GM04504 (cell line): Measurements from ENCODE around the gene UBASH3A.
"Not testable (repeated sequence)": the region's sequence is repeated elsewhere in the genome, so short reads cannot be mapped to it uniquely, and the experiment has no call there.

Experiments used
- DNase-seq: peaks from one replicate; pipeline ENCODE4 v3.0.0-alpha.2; 2012; ENCODE audit warnings: low read depth

Gene UBASH3A

DNA sequence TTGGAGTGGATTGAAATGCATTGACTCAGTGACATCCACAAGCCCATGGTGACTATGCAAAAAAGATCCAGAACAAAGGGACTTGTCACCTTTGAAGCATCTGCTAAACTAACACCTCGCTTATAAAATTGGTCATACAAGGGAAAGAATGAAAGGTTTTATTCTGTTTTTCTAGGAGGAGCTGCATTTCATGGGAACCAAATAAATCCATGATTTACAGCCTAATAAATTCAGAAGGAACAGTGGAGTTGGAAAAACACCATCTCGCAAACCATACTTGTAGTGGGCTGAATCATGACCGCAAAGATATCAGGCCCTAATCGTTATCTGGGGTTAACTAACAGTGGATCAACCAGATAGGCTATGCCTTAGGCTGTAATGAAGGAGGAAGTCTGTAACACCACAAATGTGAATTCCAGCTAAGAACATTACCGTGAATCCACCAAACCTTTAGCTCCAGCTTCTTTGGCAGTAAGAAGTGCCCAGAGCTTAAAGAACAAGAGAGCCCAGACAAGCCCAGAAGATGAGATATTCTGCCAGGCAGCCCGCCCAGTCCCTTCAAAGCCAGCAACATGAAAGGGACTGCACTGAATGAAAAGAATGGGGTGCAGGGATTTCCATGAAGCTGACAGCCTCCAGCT, 64.9 kb downstream of the UBASH3A start:
- no peak for DNase-seq

- no peak for DNase-seq
These were observed 65.6 kb downstream of the UBASH3A start for GRCh38 chr21:42469272-42469671.

DNA sequence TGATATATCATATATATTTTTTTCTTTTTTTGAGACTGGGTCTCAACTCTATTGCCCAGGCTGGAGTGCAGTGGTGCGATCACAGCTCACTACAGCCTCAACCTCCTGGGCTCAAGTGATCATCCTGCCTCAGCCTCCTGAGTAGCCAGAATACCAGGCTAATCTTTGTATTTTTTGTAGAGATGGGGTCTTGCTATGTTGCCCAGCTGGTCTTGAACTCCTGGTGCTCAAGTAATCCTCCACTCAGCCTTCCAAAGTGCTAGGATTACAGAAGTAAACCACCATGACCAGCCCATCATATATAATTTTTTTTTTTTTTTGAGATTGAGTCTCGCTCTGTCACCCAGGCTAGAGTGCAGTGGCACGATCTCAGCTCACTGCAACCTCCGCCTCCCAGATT, 66.0 kb downstream of the UBASH3A start:
- DNase-seq: not testable (repeated sequence)

- no peak for DNase-seq
These were observed 67.5 kb downstream of the UBASH3A start for GRCh38 chr21:42471206-42471605.

GRCh38 chr21:42471716-42472330, 68.1 kb downstream of the UBASH3A start:
- no peak for DNase-seq

DNA sequence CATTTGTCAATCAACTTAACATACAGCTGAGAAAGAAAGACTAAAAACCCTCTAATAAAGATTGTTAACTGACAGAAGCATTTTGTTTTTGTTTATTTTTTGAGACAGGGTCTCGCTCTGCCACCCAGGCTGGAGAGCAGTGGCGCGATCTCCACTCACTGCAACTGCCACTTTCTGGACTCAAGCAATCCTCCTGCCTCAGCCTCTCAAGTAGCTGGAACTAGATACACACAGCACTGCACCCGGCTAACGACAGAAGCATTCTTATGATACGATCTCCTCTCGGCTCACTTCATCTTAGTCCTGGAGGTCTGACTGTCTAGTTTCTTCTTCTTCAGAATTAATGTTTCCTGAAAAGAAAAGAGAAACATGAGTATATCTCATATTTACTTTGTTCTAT, 68.8 kb downstream of the UBASH3A start:
- DNase-seq: no peak

DNA sequence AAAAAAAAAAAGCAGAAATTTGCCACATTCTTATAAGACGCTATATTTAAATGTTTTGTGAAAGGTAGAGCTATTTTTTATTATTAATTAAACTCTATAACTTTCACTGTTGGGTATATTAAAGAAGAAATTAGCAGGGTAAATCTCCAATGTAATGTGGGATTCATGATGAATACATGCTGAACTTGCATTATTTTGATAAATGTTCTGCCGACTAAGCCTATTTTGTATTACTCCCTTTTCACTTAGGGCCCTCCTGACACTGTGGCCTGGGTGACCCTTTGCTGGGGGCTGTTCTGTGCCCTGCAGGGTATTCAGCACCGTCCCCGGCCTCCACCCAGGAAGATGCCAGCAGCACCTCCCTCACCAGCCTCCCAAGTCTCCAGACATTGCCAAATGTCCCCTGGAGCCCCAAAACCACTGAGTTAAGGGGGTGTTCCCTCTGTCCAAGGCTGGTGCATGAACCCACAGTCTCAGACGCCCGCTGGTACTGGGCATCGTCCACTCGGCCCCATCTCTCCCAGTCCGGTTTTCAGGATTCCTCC, 69.9 kb downstream of the UBASH3A start:
- no peak for DNase-seq

- DNase-seq: no peak
These were observed 70.5 kb downstream of the UBASH3A start for GRCh38 chr21:42474043-42474831.

DNA sequence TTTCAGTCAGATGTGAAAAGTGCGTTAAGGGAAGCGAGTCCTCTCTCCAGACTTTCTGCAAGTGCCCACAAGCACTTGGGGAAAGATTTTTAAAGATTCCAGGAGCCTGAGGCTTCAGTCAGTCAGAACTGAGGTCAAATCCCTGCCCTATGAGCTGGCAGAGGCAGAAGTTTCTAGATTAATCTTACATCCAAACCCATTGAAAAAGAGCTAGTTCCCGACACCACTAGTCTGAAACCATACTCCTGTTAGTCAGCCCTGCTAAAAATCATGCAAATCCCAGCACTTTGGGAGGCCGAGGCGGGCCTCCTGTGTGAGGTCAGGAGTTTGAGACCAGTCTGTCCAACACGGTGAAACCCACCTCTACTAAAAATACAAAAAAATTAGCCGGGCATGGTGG, 71.3 kb downstream of the UBASH3A start:
- DNase-seq: no peak

DNA sequence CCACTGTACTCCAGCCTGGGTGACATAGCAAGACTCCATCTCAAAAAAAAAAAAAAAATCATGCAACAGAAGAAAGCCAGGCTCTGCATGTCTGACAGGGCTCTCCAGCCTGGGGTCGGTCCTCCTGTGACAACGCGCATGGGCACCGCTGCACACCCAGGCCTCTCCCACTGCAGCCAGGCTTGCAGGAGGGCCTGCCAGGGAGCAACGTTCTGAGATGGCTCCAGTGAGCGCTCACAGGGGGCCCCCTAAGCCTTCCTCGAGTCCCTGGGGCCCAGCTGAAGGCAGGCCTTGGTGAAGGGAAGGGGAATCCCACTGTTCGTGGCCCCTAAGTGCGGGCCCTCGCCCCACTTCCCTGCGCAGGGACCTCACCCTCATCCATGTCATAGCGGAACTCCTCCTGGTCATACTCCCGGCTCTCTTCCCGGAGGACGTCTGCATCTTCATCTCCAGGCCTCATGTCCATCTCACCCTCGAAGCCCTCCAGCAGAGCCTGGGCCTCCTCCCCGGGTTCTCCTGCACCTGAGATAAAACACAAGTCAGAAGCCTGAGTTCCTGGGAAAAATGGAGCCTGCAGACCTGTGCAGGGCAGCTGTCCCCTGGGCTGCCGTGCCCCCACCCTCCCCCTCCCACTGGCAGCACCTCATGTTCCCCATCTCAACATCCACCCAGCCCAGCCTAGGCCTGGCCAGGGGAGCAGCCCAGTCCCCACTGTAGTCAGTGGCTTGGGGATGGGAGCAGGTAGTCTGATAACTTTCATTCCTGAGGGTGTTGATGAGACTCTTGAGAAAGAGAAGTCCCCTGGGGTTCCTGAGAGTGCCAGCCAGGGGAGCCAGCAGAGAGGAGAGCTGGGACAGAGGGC, 72.1 kb downstream of the UBASH3A start:
- no peak for DNase-seq

GRCh38 chr21:42476388-42477331, 73.0 kb downstream of the UBASH3A start:
- no peak for DNase-seq

- DNase-seq: no peak
These were observed 74.8 kb downstream of the UBASH3A start for GRCh38 chr21:42478504-42478903.

- DNase-seq: no peak
These were observed 75.9 kb downstream of the UBASH3A start for GRCh38 chr21:42479582-42479981.

DNA sequence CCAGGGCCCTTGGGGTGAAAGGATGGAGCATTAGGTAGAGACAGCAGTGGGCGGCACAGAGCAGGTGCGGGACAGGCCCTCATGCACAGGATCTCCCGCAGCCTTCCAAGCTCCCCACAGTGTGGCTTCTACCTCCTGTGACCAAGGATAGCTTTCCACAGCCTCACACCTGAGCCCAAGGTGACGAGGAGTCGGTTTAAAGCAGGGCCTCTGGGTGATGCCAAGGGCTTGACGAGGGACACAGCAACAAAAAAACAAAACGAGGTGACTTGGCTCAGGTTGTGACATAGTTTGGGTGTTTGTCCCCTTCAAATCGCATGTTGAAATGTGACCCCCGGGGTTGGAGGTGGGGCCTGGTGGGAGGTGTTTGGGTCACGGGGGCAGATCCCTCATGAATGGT, 77.0 kb downstream of the UBASH3A start:
- no peak for DNase-seq

DNA sequence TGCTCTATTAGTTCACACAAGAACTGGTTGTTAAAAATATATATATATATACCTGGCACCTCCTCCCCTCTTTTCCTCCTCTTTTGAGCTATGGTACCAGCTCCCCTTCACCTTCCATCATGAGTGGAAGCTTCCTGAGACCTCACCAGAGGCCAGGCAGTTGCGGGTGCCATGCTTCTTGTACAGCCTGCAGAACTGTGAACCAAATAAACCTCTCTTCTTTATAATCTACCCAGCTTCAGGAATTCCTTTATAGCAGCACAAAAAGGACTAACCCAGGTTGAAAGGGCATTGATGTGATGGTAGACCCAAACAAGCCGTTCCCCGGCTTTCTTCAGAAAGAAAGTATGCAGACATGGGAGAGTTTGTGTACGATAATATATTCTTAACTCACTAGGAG, 77.5 kb downstream of the UBASH3A start:
- DNase-seq: no peak

- DNase-seq: no peak
These were observed 81.3 kb downstream of the UBASH3A start for GRCh38 chr21:42484966-42485365.

- DNase-seq: no peak
These were observed 82.4 kb downstream of the UBASH3A start for GRCh38 chr21:42486072-42486471.

- no peak for DNase-seq
These were observed 82.8 kb downstream of the UBASH3A start for GRCh38 chr21:42486531-42486930.

GRCh38 chr21:42489006-42489563, 85.4 kb downstream of the UBASH3A start:
- DNase-seq: no peak

- DNase-seq: no peak
These were observed 86.3 kb downstream of the UBASH3A start for GRCh38 chr21:42489991-42490390.

DNA sequence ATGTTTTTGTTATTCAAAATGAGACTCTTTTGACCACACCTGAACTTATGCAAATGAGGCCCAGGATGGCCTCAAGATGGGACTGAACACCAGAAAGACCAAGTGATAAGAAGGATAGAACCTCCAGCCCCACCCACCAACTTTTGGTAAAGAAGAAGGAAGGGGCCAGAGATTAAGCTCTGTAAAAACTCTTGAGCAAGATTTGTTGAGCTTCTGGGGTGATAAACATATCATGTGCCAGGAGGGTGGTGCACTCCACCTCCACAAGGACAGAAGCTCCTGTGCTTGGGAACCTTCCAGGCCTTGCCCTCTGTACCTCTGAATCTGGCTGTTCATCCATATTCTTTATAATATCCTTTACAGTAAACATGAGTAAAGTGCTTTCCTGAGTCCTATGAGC, 87.0 kb downstream of the UBASH3A start:
- no peak for DNase-seq
